Endothelial cell (in vitro differentiated cells): ENCODE data around the gene TMEM187. TPM values are rescaled to one million over a fixed set of nuclear protein-coding genes. Genes with fewer than 3 reads are reported as not detected.

Experiments
- DNase-seq: peaks from one replicate; pipeline ENCODE4 v3.0.0; 2021; ENCODE audit warnings: low spot score
- H3K27ac Mint-ChIP-seq: one replicate; pipeline ENCODE4 v1.8.0; 2021; ENCODE audit warnings: mixed read lengths, inconsistent platforms; ENCODE audit not compliant: unreplicated experiment
- H3K27me3 Mint-ChIP-seq: one replicate; pipeline ENCODE4 v1.8.0; 2021; ENCODE audit warnings: mild to moderate bottlenecking, moderate library complexity, mixed read lengths, inconsistent platforms; ENCODE audit not compliant: unreplicated experiment
- H3K36me3 Mint-ChIP-seq: one replicate; pipeline ENCODE4 v1.8.0; 2021; ENCODE audit warnings: mild to moderate bottlenecking, low read depth, mixed read lengths, inconsistent platforms; ENCODE audit not compliant: unreplicated experiment
- H3K4me1 Mint-ChIP-seq: one replicate; pipeline ENCODE4 v1.8.0; 2021; ENCODE audit warnings: mild to moderate bottlenecking, mixed read lengths, inconsistent platforms; ENCODE audit not compliant: unreplicated experiment
- H3K4me3 Mint-ChIP-seq: one replicate; pipeline ENCODE4 v1.8.0; 2021; ENCODE audit warnings: mild to moderate bottlenecking, mixed read lengths, inconsistent platforms; ENCODE audit not compliant: unreplicated experiment
- H3K9me3 Mint-ChIP-seq: one replicate; pipeline ENCODE4 v1.8.0; 2021; ENCODE audit warnings: mixed read lengths, inconsistent platforms; ENCODE audit not compliant: unreplicated experiment
- CTCF ChIP-seq: fragments of 200-600 bp; sonication (generic); IDR thresholded peaks from one replicate; pipeline ENCODE4 v1.5.0; 2021; ENCODE audit warnings: antibody characterized with exemption; ENCODE audit not compliant: unreplicated experiment
- total RNA-seq: library from RNA; stranded (reverse); fragmentation: NEBNext Ultra II Directional; extraction: Animal tissue kit (Norgen Biotek cat#: 25700); gene quantifications from one replicate; pipeline ENCODE4 v1.2.1, GENCODE V29; 2021; ENCODE audit not compliant: unreplicated experiment

The TMEM187 gene
- total RNA-seq, 1 donor from 2014 or later, result 12.0 TPM

DNA sequence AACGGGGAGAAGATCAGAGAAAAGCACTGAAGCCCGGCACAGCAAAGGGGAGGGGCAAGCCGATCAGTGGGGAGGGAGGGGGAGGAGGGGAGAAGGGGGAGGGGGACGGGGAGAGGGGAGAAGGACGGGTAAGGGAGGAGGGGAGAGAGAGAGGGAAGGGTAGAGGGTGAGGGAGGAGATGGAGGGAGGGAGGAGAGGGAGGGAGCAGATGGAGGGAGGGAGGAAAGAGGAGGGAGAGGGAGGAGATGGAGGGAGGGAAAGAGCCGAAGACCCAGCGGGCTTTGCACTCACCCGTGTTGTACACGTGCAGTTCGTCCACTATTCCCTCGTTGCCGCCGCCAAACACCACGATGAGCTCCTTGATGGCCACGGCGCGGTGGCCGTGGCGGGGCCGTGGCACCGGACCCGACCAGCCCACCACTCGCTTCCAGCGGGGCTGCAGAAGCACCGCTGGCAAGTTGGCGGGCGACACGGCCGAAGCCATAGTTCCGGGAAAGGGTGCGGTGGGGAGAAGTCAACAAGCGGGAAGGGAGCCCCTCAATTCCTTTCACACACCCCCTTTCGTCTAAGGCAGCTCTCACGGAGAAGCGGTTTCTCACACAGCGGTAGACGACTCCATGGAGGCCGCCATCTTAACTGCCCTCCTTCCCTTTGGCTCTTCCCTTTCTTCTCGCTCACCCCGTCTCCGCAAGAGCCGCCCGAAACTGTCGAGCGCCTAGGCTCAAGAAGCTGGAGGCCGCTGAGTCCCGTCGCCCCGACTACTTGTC lies 2.0 kb upstream of the TMEM187 start:
- peaks cover 25% of the 10 kb centered on the region for H3K4me1 Mint-ChIP-seq
- peaks cover 12% of the 10 kb centered on the region for H3K27me3 Mint-ChIP-seq

DNA sequence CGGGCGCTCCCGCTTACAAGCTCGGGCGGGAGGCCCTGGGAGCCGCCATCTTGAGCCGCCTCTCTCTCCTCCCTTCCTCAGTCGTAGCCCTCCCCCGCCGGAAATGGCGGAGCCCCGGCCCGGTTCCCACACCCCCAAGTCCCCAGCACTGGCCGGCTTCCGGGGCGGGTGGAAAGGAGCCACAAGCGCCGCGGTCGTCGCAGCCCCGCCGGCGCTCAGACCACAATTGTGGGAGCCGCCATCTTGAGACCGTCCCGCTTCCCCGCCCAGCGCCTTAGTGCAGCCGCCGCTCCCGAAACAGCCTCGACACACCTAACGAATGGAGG lies 1.5 kb upstream of the TMEM187 start:
- Mint-ChIP-seq H3K27ac (peak overlapping the region; percentile 100), H3K36me3 (peaks cover 3% of the 10 kb centered on the region), H3K27me3 (peaks cover 12% of the 10 kb centered on the region), H3K4me1 (peaks cover 25% of the 10 kb centered on the region), H3K9me3 (no peaks in the 10 kb centered on the region), H3K4me3 (peak overlapping the region; percentile 100)
- peak; percentile 72 for DNase-seq
- TF ChIP-seq CTCF, result no peak

More for the DNA sequence above, 2.0 kb upstream of the TMEM187 start:
- peaks cover 3% of the 10 kb centered on the region for H3K36me3 Mint-ChIP-seq
- H3K27ac Mint-ChIP-seq, result peak overlapping the region; percentile 94
- TF ChIP-seq CTCF, result no peak
- H3K4me3 Mint-ChIP-seq, result peak overlapping the region; percentile 97
- no peak for DNase-seq
- no peaks in the 10 kb centered on the region for H3K9me3 Mint-ChIP-seq

DNA sequence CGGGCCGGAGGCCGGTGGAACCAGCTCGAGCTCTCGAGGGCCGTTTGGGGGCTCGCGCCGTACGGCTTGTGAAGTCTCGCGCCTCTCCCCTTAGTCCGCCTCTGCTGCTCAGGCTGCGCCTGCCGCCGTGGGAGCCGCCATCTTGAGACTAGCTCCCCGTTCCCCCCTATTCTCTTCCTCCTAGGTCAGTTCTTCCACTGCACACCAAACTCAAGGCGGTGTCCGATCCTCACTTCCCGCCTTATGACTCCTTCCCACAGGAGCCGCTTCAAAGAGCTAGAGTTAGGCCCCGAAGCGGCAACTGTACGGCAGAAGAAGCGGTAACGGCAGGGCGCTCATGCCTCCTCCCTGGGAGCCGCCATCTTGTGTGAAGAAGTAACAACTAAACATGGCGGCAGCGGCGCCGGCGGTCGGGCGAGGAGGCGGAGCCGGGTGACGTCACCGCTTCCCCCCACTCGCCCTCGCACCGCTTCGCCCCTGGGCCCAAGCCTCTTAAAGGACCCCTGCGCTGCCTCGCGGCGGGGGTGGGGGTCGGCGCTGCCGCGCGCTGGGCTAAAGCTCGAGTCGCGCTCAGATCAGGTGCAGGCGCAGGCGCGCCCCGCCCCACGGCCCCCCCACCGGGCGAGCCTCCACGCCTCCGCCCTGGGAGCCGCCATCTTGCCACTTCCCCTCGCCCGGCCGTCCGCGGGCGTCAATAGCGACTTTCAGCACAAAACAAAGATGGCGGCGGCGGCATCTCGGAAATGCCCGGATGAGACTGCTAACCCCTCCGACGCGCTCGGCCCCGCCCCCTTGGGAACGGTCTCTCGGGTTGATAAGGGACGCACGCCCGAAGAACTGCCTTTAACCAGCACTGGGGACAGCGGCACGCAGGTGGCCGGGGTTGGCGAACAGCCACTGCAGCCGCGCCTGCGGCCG lies 845 bp upstream of the TMEM187 start, which contains the start of gene HCFC1:
Gene HCFC1 (minus strand): TSS at position 369 of the 918 bp plus-strand sequence. CDS start 978 bp downstream, outside the sequence.
- peak within 1 kb of the TSS; percentile 100 for H3K27ac Mint-ChIP-seq
- H3K36me3 Mint-ChIP-seq, result peaks cover 3% of the 10 kb centered on the region
- TF ChIP-seq CTCF, result no peak
- DNase-seq, result peak; percentile 77
- H3K4me1 Mint-ChIP-seq, result peaks cover 25% of the 10 kb centered on the region
- peak within 1 kb of the TSS; percentile 100 for H3K4me3 Mint-ChIP-seq
- H3K27me3 Mint-ChIP-seq, result peaks cover 12% of the 10 kb centered on the region
- H3K9me3 Mint-ChIP-seq, result no peaks in the 10 kb centered on the region

GRCh38 chrX:153973127-153974002 lies 811 bp downstream of the TMEM187 start:
- H3K36me3 Mint-ChIP-seq, result no peaks in the 10 kb centered on the region
- no peaks in the 10 kb centered on the region for H3K9me3 Mint-ChIP-seq

More at GRCh38 chrX:153973127-153974002, 811 bp downstream of the TMEM187 start:
- Mint-ChIP-seq H3K27me3 (peaks cover 6% of the 10 kb centered on the region), H3K4me3 (peak overlapping the region; percentile 92), H3K27ac (peak overlapping the region; percentile 93), H3K4me1 (peaks cover 12% of the 10 kb centered on the region)
- DNase-seq, result no peak
- TF ChIP-seq CTCF, result no peak
